UCSD-AML1 (cell line): ENCODE measurements around the gene GRIFIN.
A peak's percentile ranks its signal among the peaks of the same experiment; 100 is the strongest.
"Not testable (repeated sequence)": the region's sequence is repeated elsewhere in the genome, so short reads cannot be mapped to it uniquely, and the experiment has no call there.

Source experiments
- DNase-seq: peaks from one replicate; lab custom pipeline; 2025; ENCODE audit not compliant: unreplicated experiment; lab: John Stamatoyannopoulos, UW

Gene GRIFIN

DNA sequence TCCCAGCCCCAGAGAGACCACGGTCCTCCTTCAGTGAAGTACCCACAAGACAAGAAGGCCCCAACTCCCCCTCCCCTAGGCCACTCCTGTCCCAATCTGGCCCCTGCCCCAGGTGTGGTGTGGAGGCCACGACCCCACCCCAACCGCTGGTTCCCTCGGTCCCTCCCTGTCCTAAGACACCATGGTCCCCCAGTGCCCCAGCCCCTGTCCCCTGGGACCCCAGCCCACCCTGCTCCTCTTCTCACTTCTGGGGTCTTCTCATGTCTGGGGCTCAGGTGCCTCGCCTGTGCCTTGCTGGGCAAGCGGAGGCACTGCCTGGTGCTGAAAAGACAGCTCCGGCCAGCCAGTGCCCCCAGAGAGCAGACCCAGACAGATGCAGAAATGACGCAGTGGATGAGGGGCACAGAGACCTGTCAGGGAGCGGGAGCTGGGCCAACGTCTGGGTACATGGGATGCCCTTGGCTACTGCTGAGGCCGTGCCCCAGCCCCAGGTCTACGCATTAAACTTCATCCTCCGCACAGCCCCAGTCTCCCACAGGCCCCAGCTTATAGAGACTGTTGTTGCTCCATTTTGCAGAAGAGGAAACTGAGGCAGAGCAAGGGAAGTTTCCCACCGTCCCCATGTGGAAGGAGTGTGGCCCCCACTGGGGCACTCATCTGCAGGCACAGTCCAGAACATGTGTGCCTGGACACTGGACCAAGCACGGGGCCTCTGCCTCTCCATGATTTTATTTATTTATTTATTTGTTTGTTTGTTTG is 14.8 kb downstream of the GRIFIN start:
- no peak for DNase-seq

GRCh38 chr7:2460641-2461040 is 15.6 kb downstream of the GRIFIN start:
- no peak for DNase-seq

GRCh38 chr7:2460188-2460587 is 16.0 kb downstream of the GRIFIN start:
- DNase-seq = no peak

DNA sequence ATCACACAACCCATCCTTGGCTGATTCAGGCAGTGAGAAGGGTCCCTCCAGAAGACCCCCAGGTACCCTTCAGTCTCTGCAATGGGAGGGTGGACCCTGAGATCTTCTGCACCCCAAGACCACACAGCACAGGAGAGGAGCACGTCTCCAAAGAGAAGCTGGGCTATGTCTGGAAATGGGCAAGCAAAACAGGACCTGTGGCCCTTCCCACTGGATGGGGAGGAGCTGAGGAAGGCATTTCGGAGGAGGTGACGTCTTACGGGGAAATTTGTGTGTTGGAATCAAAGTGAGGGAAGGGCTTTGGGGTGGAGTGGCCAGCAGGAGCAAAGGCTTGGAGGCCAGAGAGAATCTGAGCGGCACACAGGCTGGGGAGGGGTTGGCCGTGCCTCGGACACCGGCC is 16.5 kb downstream of the GRIFIN start:
- no peak for DNase-seq

DNA sequence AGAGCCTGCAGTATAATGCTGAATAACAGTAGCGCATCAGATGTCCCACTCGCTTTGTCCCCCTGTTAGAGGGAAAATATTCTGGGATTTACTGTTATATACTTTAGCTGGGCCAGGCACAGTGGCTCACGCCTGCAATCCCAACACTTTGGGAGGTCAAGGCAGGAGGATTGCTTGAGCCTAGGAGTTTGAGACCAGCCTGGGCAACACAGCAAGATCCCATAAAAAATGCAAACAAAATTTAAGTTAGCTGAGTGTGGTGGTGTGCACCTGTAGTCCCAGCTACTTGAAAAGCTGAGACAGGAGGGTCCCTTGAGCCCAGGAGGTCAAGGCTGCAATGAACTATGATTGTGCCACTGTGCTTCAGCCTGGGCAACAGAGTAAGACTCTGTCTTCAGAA is 22.3 kb downstream of the GRIFIN start:
- not testable (repeated sequence) for DNase-seq

DNA sequence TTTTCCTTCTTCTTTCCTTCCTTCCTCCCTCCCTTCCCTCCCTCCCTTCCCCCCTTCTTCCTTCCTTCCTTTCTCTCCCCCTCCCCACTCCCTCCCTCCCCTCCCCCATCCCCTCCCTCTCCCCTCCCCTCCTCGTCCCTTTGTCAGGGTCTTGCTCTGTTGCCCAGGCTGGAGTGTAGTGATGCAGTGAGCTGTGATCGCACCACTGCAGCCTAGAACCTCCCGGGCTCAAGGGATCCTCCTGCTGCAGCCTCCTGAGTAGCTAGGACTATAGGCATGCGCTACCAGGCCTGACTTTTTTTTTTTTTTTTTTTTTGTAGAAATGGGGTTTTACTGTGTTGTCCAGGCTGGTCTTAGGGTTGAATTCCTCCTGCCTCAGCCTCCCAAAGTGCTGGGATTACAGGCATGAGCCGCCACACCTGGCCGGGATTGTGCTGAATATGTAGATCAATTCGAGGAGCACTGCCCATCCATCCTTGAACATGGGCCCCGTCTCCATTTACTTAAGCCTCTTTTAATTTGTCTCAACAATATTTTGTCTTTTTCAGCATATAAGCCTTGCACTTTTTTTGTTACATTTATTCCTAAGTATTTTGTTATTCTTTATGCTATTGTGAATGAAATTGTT is 23.4 kb downstream of the GRIFIN start:
- DNase-seq = no peak

- DNase-seq = no peak
These were observed 24.1 kb downstream of the GRIFIN start for GRCh38 chr7:2452074-2452507.

- DNase-seq = peak; percentile 65
These were observed 24.8 kb downstream of the GRIFIN start for GRCh38 chr7:2451171-2452073.

DNA sequence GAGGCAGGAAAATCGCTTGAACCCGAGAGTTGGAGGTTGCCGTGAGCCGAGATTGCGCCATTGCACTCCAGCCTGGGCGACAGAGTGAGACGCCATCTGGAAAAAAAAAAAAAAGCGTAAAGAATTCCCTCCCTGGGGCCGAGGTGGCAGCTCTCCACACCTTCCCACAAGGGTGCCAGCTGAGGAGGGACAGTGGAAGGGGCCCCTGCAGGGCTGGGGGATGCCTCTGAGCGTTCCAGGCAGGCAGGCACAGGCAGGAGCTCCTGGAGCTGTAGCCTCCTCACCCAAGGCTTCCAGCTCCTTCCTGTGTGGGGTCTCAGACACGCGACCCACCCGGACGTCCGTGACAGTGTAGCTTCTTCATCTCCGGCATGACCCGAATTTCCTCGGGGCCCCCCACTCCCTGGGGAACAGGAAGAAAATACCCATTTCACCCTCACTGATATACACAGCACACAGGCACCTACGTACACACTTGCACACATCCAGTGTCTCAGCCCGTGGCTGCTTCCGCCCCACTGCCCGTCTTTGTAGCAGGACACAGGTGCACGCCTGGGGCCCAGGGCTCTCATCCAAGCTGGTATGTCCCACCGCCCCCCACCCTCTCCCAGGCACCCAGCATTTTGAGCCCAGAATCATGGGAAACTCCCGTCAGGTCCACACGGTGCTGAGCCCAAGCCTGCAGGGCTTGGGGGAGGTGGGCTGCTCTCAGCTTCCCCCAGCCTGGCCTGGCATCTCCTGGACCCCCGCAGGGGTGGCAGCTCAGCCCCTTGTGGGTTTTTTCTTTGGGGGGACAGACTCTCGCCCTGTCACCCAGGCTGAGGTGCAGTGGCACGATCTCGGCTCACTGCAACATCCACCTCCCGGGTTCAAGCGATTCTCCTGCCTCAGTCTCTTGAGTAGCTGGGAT is 25.7 kb downstream of the GRIFIN start:
- DNase-seq = no peak

GRCh38 chr7:2446676-2447075 is 29.5 kb downstream of the GRIFIN start:
- DNase-seq = no peak

DNA sequence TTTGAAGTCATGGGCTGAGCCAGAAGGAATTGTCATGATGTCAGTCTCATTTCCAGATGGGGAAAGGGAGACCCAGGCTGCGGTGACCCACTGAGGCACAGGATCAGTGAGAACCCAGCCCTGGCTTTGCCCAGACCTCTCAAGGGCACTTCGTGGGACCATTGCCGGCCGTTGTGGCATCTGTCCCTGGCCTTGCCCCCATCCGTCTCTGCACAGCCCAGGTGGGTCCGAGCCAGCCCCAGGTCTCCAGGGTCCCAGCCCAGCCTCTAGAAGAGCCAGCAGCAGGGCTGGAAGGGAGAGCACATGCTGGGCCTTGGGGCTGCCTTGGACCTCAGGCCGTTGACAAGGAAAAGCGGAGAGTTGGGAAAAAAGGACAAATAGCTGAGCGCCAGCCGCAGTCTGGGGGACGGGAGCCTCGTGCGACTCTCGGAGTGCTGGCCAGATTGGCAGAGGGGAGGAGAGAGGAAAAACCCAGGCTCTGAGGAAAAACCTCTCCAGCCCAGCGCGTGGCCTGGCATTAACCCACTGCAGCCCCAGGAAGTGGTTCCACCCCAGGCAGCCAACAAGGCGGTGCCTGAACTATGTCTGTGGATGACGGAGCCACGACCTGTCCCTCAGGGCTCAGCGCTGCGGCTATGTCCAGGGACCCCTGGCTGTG is 30.2 kb downstream of the GRIFIN start:
- DNase-seq = no peak

DNA sequence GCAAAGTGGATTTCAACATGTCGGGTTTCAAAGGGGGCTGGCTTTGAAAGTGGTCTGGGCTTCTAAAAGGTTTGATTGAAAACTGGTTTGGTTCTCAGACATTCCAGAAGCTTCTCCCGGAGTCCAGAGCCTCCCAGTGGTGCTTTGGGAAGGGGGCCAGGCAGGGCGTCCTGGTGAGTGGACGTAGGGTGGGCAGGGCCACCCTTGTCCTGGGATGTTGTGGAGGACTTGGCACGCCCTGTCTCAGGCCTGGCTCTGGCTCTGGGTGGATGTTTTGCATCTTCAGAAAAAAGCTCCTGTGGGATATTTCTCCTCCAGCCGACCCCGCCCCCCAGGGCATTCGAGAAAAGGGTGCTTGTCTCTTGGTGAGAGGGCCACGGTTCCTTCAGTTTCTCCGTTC is 31.2 kb downstream of the GRIFIN start:
- no peak for DNase-seq

DNA sequence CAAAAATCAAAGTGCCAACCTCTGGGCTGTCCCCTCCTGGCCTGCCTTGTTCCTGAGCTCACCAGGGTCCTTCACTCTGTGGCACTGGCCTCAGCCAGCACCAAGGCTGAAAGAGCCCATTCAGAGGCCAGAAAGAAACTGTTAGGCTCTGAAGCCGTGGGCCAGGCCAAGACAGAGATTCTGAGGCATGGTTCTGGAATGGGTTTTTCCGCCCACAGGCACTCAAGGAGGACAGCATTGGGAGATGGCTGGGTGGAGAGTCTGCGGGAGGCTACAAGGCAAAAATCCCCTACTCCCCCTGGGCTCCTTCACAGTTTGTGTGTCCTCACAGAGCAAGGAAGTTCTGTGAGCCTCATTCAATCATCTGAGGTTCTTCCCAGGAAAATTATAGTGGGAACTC is 31.7 kb downstream of the GRIFIN start:
- DNase-seq = no peak

GRCh38 chr7:2443491-2443890 is 32.7 kb downstream of the GRIFIN start:
- DNase-seq = no peak

GRCh38 chr7:2441430-2442058 is 34.7 kb downstream of the GRIFIN start:
- no peak for DNase-seq

- no peak for DNase-seq
These were observed 35.5 kb downstream of the GRIFIN start for GRCh38 chr7:2440608-2441245.

GRCh38 chr7:2438775-2439174 is 37.4 kb downstream of the GRIFIN start:
- no peak for DNase-seq

DNA sequence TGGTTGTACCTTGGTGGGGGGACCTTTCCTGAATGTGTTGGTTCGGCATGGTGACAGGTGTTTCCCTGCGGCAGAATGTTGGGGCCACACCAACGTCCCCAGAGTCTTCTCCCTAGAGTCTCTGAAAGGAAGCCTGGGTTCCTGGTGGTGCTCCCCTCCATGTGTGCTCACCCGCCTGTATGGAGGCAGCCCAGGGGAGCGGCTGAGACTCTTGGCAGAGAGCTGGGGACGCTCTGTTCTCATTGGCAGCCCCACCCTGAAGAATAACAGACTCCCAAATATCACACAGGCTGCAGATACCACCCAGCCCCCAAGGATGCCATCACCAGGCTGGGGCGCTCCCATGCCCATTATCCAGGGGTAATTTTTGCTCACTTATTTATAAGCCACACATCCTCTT is 38.0 kb downstream of the GRIFIN start:
- no peak for DNase-seq

- DNase-seq = no peak
These were observed 38.6 kb downstream of the GRIFIN start for GRCh38 chr7:2437537-2438148.
